Measurements from ENCODE around the gene CD302. TPM values are rescaled to one million over a fixed set of nuclear protein-coding genes. Genes with fewer than 3 reads are reported as not detected.

Gene CD302
- total and polyA plus RNA-seq, 10 of the 15 experiments (the other 5 are each of a cell fraction or from before 2014, with no cell fraction given): 0.48 to 4.0 (median 2.1) TPM

GRCh38 chr2:159737292-159737916, 60.6 kb downstream of the CD302 start:
- ChIA-PET SMC1A (ENCODE audit: uncharacterized antibody, unreplicated experiment) (interaction anchor here (1.0 to 12.5 kb wide), 3 partner anchors 10 to 20 kb away, joined by 4 to 84 read pairs (median 5); no protein-coding TSS in a partner anchor), CTCF (interaction anchor here (0.9 to 1.5 kb wide), 2 partner anchors 10 to 181 kb away, joined by 3 read pairs; no protein-coding TSS in a partner anchor), POLR2A (no interaction called here), RAD21 (ENCODE audit: unreplicated experiment) (no interaction called here)
- H3K9me3 ChIP-seq (replicated peaks; ENCODE audit: control insufficient read depth, insufficient read depth, low read length): no peaks in the 10 kb centered on the region
- H3K4me1 ChIP-seq (ENCODE audit: control insufficient read depth, insufficient read depth, low read length): no peaks in the 10 kb centered on the region
- FAIRE-seq (no peak), DNase-seq (ENCODE audit: low read depth, low spot score) (no peak), ATAC-seq (no peak)
- H3K27me3 ChIP-seq (replicated peaks in 1 of 2; ENCODE audit: control insufficient read depth in 2 of 2, insufficient read depth in 2 of 2, low read length in 1 of 2): no peaks in the 10 kb centered on the region
- H2AFZ ChIP-seq (ENCODE audit: control insufficient read depth, low read depth, low read length): no peak overlapping the region
- no peak overlapping the region for H3K9ac ChIP-seq (ENCODE audit: control insufficient read depth, insufficient read depth, low read length)
- H3K27ac ChIP-seq (ENCODE audit: control insufficient read depth, insufficient read depth): no peak overlapping the region
- intact Hi-C loops (cut with micrococcal nuclease; ENCODE audit: unreplicated experiment) (no loop called here), in situ Hi-C loops (cut with MboI) (no loop called here)
- no peak overlapping the region for H3K4me3 ChIP-seq
- peaks cover 3% of the 10 kb centered on the region; the same call in 1 of the 2 replicates for H4K20me1 ChIP-seq (ENCODE audit: control insufficient read depth, insufficient read depth)
- peaks cover 20 to 30% of the 10 kb centered on the region in 2 experiments; a peak in 3 of 4 replicates for H3K36me3 ChIP-seq (ENCODE audit: control insufficient read depth in 2 of 2, insufficient read depth in 2 of 2, low read length in 1 of 2)
- peaks cover 53% of the 10 kb centered on the region for H3K79me2 ChIP-seq (ENCODE audit: control insufficient read depth, insufficient read depth, low read length)
- no TSS peak for BruUV-seq (replicated peaks)
- no peak overlapping the region for H3K4me2 ChIP-seq (ENCODE audit: control insufficient read depth, insufficient read depth)
- WGBS (ENCODE audit: insufficient coverage, insufficient replicate concordance, low lambda C conversion rate, missing lambda C conversion rate): 100% methylated on average over 1 of the region's 1 CpG
- TF ChIP-seq PBX3 (IDR thresholded peaks at IDR 0.05; ENCODE audit: insufficient replicate concordance, low read depth, low read length) (no peak), RELB (IDR thresholded peaks at IDR 0.05; ENCODE audit: low read depth) (no peak), FOS (IDR thresholded peaks at IDR 0.05; ENCODE audit: borderline replicate concordance, extremely low read depth, insufficient read length) (no peak), SREBF2 (IDR thresholded peaks at IDR 0.05; ENCODE audit: low read length) (no peak), KAT2A (conservative IDR thresholded peaks at IDR 0.05; ENCODE audit: control insufficient read depth, low read depth, low read length) (no peak), NBN (IDR thresholded peaks at IDR 0.05) (no peak), RFX5 (IDR thresholded peaks at IDR 0.05; ENCODE audit: low read depth, low read length) (no peak), ZZZ3 (IDR thresholded peaks at IDR 0.05; ENCODE audit: control insufficient read depth, insufficient read length, low read depth) (no peak), BCL11A (IDR thresholded peaks at IDR 0.05; ENCODE audit: low read depth, low read length) (no peak), ATF3 (IDR thresholded peaks at IDR 0.05; ENCODE audit: borderline replicate concordance, extremely low read depth, low read depth, low read length) (no peak), IKZF1 (conservative IDR thresholded peaks at IDR 0.05) (no peak), MTA3 (IDR thresholded peaks at IDR 0.05; ENCODE audit: borderline replicate concordance, low read length) (no peak), STAT3 (IDR thresholded peaks at IDR 0.05; ENCODE audit: low read depth, low read length) (no peak), GABPA (IDR thresholded peaks at IDR 0.05; ENCODE audit: low read depth) (no peak), EP300 (IDR thresholded peaks at IDR 0.05; ENCODE audit: borderline replicate concordance in 1 of 2, control insufficient read depth in 1 of 2, low read depth in 2 of 2, low read length in 2 of 2) (no peak), ZBTB4 (CRISPR knock-in tag; IDR thresholded peaks at IDR 0.05) (no peak)
